ENCODE data around the gene BCAS3. TPM values are rescaled to one million over a fixed set of nuclear protein-coding genes. Genes with fewer than 3 reads are reported as not detected.

The BCAS3 gene
- total and polyA plus RNA-seq, 4 donors = 5.8 to 24.6 (median 10.1) TPM

GRCh38 chr17:61196302-61196704 lies 518.7 kb downstream of the BCAS3 start:
- Histone ChIP-seq H3K4me1 (ENCODE audit: control insufficient read depth in 4 of 4, insufficient read depth in 4 of 4, low read length in 3 of 4) (no peaks in the 10 kb centered on the region), H3K36me3 (ENCODE audit: control insufficient read depth in 4 of 4, insufficient read depth in 3 of 4, low read depth in 1 of 4, low read length in 3 of 4) (no peaks in the 10 kb centered on the region), H3K27ac (ENCODE audit: low read depth in 1 of 2, low read length in 2 of 2) (peak overlapping the region in 1 of 2 donors; percentile 5), H3K9me3 (ENCODE audit: control insufficient read depth in 4 of 4, low read length in 3 of 4) (peaks cover 0 to 1% (median 0%) of the 10 kb centered on the region in 4 donors), H3K4me3 (ENCODE audit: low read depth in 1 of 3, low read length in 3 of 3) (no peak overlapping the region), H3K9ac (ENCODE audit: low read depth in 1 of 2, low read length in 2 of 2) (no peak overlapping the region), H3K27me3 (ENCODE audit: control insufficient read depth in 4 of 4, insufficient read depth in 4 of 4, low read length in 3 of 4) (no peaks in the 10 kb centered on the region)
- TF ChIP-seq NR2F2 (IDR thresholded peaks at IDR 0.05) = peak; percentile 47
- no peak for TF ChIP-seq JUND (IDR thresholded peaks at IDR 0.05)
- no peak for DNase-seq (ENCODE audit: low spot score)
- 80% methylated on average over 7 of the region's 7 CpGs for WGBS

- Histone ChIP-seq H3K27me3 (ENCODE audit: control insufficient read depth in 4 of 4, insufficient read depth in 4 of 4, low read length in 3 of 4) (no peaks in the 10 kb centered on the region), H3K27ac (ENCODE audit: low read depth in 1 of 2, low read length in 2 of 2) (no peak overlapping the region), H3K36me3 (ENCODE audit: control insufficient read depth in 4 of 4, insufficient read depth in 3 of 4, low read depth in 1 of 4, low read length in 3 of 4) (no peaks in the 10 kb centered on the region), H3K9me3 (ENCODE audit: control insufficient read depth in 4 of 4, low read length in 3 of 4) (no peaks in the 10 kb centered on the region), H3K4me1 (ENCODE audit: control insufficient read depth in 4 of 4, insufficient read depth in 4 of 4, low read length in 3 of 4) (no peaks in the 10 kb centered on the region), H3K4me3 (ENCODE audit: low read depth in 1 of 3, low read length in 3 of 3) (no peak overlapping the region), H3K9ac (ENCODE audit: low read depth in 1 of 2, low read length in 2 of 2) (no peak overlapping the region)
- TF ChIP-seq FOXA1 (IDR thresholded peaks at IDR 0.05) = no peak
- TF ChIP-seq HNF4A (conservative IDR thresholded peaks at IDR 0.05) = no peak
- TF ChIP-seq GABPA (IDR thresholded peaks at IDR 0.05 in 1 of 2, conservative IDR thresholded peaks at IDR 0.05 in 1 of 2) = no peak
- TF ChIP-seq SP1 (IDR thresholded peaks at IDR 0.05) = no peak
- TF ChIP-seq FOXA2 (IDR thresholded peaks at IDR 0.05) = no peak
- TF ChIP-seq JUND (IDR thresholded peaks at IDR 0.05) = no peak
- TF ChIP-seq, protein P1, sequence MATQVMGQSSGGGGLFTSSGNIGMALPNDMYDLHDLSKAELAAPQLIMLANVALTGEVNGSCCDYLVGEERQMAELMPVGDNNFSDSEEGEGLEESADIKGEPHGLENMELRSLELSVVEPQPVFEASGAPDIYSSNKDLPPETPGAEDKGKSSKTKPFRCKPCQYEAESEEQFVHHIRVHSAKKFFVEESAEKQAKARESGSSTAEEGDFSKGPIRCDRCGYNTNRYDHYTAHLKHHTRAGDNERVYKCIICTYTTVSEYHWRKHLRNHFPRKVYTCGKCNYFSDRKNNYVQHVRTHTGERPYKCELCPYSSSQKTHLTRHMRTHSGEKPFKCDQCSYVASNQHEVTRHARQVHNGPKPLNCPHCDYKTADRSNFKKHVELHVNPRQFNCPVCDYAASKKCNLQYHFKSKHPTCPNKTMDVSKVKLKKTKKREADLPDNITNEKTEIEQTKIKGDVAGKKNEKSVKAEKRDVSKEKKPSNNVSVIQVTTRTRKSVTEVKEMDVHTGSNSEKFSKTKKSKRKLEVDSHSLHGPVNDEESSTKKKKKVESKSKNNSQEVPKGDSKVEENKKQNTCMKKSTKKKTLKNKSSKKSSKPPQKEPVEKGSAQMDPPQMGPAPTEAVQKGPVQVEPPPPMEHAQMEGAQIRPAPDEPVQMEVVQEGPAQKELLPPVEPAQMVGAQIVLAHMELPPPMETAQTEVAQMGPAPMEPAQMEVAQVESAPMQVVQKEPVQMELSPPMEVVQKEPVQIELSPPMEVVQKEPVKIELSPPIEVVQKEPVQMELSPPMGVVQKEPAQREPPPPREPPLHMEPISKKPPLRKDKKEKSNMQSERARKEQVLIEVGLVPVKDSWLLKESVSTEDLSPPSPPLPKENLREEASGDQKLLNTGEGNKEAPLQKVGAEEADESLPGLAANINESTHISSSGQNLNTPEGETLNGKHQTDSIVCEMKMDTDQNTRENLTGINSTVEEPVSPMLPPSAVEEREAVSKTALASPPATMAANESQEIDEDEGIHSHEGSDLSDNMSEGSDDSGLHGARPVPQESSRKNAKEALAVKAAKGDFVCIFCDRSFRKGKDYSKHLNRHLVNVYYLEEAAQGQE (IDR thresholded peaks at IDR 0.05) = no peak
- no peak for TF ChIP-seq NR2F2 (IDR thresholded peaks at IDR 0.05)
- no peak for TF ChIP-seq YY1 (IDR thresholded peaks at IDR 0.05)
- TF ChIP-seq EGR1 (IDR thresholded peaks at IDR 0.05; ENCODE audit: low read depth in 2 of 2) = no peak
- no peak for TF ChIP-seq RXRA (IDR thresholded peaks at IDR 0.05)
- TF ChIP-seq, protein P2, sequence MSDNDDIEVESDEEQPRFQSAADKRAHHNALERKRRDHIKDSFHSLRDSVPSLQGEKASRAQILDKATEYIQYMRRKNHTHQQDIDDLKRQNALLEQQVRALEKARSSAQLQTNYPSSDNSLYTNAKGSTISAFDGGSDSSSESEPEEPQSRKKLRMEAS (IDR thresholded peaks at IDR 0.05) = no peak
- no peak for TF ChIP-seq ATF3 (IDR thresholded peaks at IDR 0.05)
- TF ChIP-seq RAD21 (IDR thresholded peaks at IDR 0.05) = no peak
- TF ChIP-seq CTCF (IDR thresholded peaks at IDR 0.05; ENCODE audit: low read depth, low read length, missing input control) = no peak
- WGBS = 84% methylated on average over 3 of the region's 3 CpGs
- no peak for DNase-seq (ENCODE audit: low spot score)
Observed at GRCh38 chr17:61196799-61197198, 519.1 kb downstream of the BCAS3 start.
